ENCODE measurements around the gene ENPP1.

Gene ENPP1

GRCh38 chr6:131768964-131769363, 38.9 kb upstream of the ENPP1 start:
- no peak overlapping the region for H3K4me2 ChIP-seq (ENCODE audit: low read length)
- H3F3A ChIP-seq (ENCODE audit: control insufficient read depth, insufficient read depth): no peaks in the 10 kb centered on the region
- H3K36me3 ChIP-seq (ENCODE audit: control insufficient read depth, low read length): no peaks in the 10 kb centered on the region
- no peaks in the 10 kb centered on the region for H3K9me2 ChIP-seq (replicated peaks; ENCODE audit: control insufficient read depth, low read length)
- no peak for TF ChIP-seq CTCF (IDR thresholded peaks at IDR 0.05; ENCODE audit: low read depth, low read length, poor library complexity, severe bottlenecking)
- no peak for TF ChIP-seq EZH2phosphoT487 (IDR thresholded peaks at IDR 0.05; ENCODE audit: borderline replicate concordance, low read length)
- no peaks in the 10 kb centered on the region for H3K4me1 ChIP-seq (ENCODE audit: control insufficient read depth, low read length)
- H3K27me3 ChIP-seq (ENCODE audit: control insufficient read depth, low read length): no peaks in the 10 kb centered on the region
- H3K27ac ChIP-seq (ENCODE audit: low read depth, low read length): no peak overlapping the region
- H3K9me3 ChIP-seq (ENCODE audit: control insufficient read depth, insufficient read depth, low read length): no peaks in the 10 kb centered on the region
- H3K4me3 ChIP-seq (ENCODE audit: low read length): no peak overlapping the region
- H4K20me1 ChIP-seq (ENCODE audit: control insufficient read depth, insufficient read depth, low read depth, low read length): no peaks in the 10 kb centered on the region
- H3K79me2 ChIP-seq (ENCODE audit: control insufficient read depth, low read length): no peaks in the 10 kb centered on the region

GRCh38 chr6:131769385-131770141, 38.3 kb upstream of the ENPP1 start:
- no peaks in the 10 kb centered on the region for H3K27me3 ChIP-seq (ENCODE audit: control insufficient read depth, low read length)
- no peaks in the 10 kb centered on the region for H3K79me2 ChIP-seq (ENCODE audit: control insufficient read depth, low read length)
- H3K9me3 ChIP-seq (ENCODE audit: control insufficient read depth, insufficient read depth, low read length): no peaks in the 10 kb centered on the region
- no peak overlapping the region for H3K4me3 ChIP-seq (ENCODE audit: low read length)
- H3K9me2 ChIP-seq (replicated peaks; ENCODE audit: control insufficient read depth, low read length): no peaks in the 10 kb centered on the region
- H4K20me1 ChIP-seq (ENCODE audit: control insufficient read depth, insufficient read depth, low read depth, low read length): no peaks in the 10 kb centered on the region
- TF ChIP-seq EZH2phosphoT487 (IDR thresholded peaks at IDR 0.05; ENCODE audit: borderline replicate concordance, low read length) (no peak), CTCF (IDR thresholded peaks at IDR 0.05; ENCODE audit: low read depth, low read length, poor library complexity, severe bottlenecking) (no peak)
- no peaks in the 10 kb centered on the region for H3K36me3 ChIP-seq (ENCODE audit: control insufficient read depth, low read length)
- no peak overlapping the region for H3K27ac ChIP-seq (ENCODE audit: low read depth, low read length)
- H3K4me1 ChIP-seq (ENCODE audit: control insufficient read depth, low read length): no peaks in the 10 kb centered on the region
- no peaks in the 10 kb centered on the region for H3F3A ChIP-seq (ENCODE audit: control insufficient read depth, insufficient read depth)
- H3K4me2 ChIP-seq (ENCODE audit: low read length): no peak overlapping the region

DNA sequence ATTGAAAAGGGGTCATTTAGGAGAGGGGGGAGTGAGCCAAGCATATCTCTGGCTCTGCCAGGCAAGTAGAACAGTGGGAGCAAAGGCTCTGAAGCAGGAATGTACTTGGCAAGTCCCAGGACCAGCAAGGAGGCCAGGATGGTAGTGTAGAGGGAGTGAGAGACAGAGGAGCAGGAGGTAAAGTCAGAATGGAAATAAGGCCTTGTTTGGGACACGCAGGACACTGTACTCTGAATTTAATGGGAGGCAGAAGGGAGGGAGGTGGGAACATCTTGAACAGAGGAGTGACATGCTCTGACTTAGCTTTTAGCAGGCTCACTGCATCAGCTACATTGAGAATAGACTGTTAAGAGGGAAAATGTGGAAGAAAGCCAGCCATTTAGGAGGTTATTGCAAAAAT, 37.0 kb upstream of the ENPP1 start:
- no peaks in the 10 kb centered on the region for H3K27me3 ChIP-seq (ENCODE audit: control insufficient read depth, low read length)
- no peaks in the 10 kb centered on the region for H3K79me2 ChIP-seq (ENCODE audit: control insufficient read depth, low read length)
- H3K4me2 ChIP-seq (ENCODE audit: low read length): no peak overlapping the region
- no peaks in the 10 kb centered on the region for H3K9me2 ChIP-seq (replicated peaks; ENCODE audit: control insufficient read depth, low read length)
- no peaks in the 10 kb centered on the region for H3K36me3 ChIP-seq (ENCODE audit: control insufficient read depth, low read length)
- no peaks in the 10 kb centered on the region for H4K20me1 ChIP-seq (ENCODE audit: control insufficient read depth, insufficient read depth, low read depth, low read length)
- TF ChIP-seq EZH2phosphoT487 (IDR thresholded peaks at IDR 0.05; ENCODE audit: borderline replicate concordance, low read length): no peak
- no peak for TF ChIP-seq CTCF (IDR thresholded peaks at IDR 0.05; ENCODE audit: low read depth, low read length, poor library complexity, severe bottlenecking)
- H3K9me3 ChIP-seq (ENCODE audit: control insufficient read depth, insufficient read depth, low read length): no peaks in the 10 kb centered on the region
- no peaks in the 10 kb centered on the region for H3K4me1 ChIP-seq (ENCODE audit: control insufficient read depth, low read length)
- H3F3A ChIP-seq (ENCODE audit: control insufficient read depth, insufficient read depth): no peaks in the 10 kb centered on the region
- no peak overlapping the region for H3K27ac ChIP-seq (ENCODE audit: low read depth, low read length)
- no peak overlapping the region for H3K4me3 ChIP-seq (ENCODE audit: low read length)

All from DOHH2 (cell line).